ENCODE data around the gene ARCN1. TPM values are rescaled to one million over a fixed set of nuclear protein-coding genes. Genes with fewer than 3 reads are reported as not detected.

The ARCN1 gene
- total RNA-seq: 10 to 100 TPM; 54.2 to 65.7 (median 60.1) TPM
- 10 to 100 TPM; 49.4 to 76.3 (median 73.9) TPM for polyA plus RNA-seq
- long read RNA-seq, donor 1, transcript ARCN1-201 (10 exons, 3,845 nt): major isoform, 6 of 10 reads
- long read RNA-seq, donor 1, partial matches to known transcripts: 0 of 10 reads
- long read RNA-seq, donor 1, other reads (novel, unspliced or antisense): 4 of 10 reads
- long read RNA-seq, donor 2, transcript ARCN1-201 (10 exons, 3,845 nt): major isoform, 34 of 50 reads
- long read RNA-seq, donor 2, partial matches to known transcripts: 5 of 50 reads
- long read RNA-seq, donor 2, other reads (novel, unspliced or antisense): 11 of 50 reads

DNA sequence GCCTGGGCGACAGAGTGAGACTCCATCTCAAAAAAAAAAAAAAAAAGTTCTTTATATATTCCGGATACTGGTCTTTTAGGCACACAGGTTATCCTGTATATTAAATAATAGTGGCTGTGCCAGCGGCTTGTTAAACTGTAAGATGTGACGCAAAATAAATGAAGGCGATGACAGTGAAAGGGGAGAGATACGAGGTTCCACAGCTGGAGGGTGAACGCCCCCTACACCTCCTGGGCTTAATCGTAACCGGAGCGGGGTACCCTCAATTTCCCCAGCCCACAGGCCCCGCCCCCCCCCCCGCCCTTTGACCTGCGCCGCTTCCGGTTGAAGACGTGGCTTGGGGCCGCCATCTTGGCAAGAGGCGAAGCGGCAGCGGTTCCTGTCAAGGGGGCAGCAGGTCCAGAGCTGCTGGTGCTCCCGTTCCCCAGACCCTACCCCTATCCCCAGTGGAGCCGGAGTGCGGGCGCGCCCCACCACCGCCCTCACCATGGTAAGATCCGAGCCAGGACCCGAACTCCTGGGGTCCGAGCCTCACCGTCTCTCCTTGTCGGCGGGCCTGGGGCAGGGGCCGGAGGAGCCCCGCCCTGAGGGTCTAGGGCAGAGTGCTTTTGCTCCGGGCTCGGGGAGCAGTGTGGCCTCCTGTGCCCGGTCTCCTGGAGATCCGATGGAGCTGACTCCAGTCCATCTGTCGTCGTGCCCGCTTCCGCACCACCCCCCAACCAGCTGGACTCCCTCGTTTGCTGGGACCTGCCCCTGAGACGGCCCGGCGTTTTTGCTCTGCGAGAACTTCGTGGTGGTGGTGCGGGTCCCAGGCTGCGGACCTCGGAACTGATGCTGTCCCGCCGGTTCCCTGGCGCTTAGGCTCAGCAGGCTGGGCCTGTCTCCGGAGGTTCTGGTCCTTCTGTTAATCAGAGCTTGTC is at the start of gene ARCN1:
Gene ARCN1, plus strand, starts transcription at position 349 of the 920 bp plus-strand sequence. Its CDS starts 139 bp downstream, at position 488.
- no peaks in the 10 kb centered on the region for H3K27me3 ChIP-seq (ENCODE audit: insufficient read depth in 3 of 3, low read length in 2 of 3)
- intact Hi-C loops (cut with DNase I): no loop called here
- ATAC-seq (peak; percentile 86 to 94 (median 88)), DNase-seq (peak; percentile 78 to 91)
- H3K4me1 ChIP-seq: peaks cover 44% of the 10 kb centered on the region
- H3K27ac ChIP-seq: peak within 1 kb of the TSS; percentile 100
- WGBS, 3 donors: 0 to 1% (median 1%) methylated on average over 47 to 55 of the region's 55 CpGs
- no peaks in the 10 kb centered on the region for H3K9me3 ChIP-seq
- no peaks in the 10 kb centered on the region for H3K36me3 ChIP-seq (ENCODE audit: insufficient read depth in 1 of 2, low read depth in 1 of 2)
- H3K4me3 ChIP-seq: peak within 1 kb of the TSS; percentile 99
- TF ChIP-seq, protein P1, sequence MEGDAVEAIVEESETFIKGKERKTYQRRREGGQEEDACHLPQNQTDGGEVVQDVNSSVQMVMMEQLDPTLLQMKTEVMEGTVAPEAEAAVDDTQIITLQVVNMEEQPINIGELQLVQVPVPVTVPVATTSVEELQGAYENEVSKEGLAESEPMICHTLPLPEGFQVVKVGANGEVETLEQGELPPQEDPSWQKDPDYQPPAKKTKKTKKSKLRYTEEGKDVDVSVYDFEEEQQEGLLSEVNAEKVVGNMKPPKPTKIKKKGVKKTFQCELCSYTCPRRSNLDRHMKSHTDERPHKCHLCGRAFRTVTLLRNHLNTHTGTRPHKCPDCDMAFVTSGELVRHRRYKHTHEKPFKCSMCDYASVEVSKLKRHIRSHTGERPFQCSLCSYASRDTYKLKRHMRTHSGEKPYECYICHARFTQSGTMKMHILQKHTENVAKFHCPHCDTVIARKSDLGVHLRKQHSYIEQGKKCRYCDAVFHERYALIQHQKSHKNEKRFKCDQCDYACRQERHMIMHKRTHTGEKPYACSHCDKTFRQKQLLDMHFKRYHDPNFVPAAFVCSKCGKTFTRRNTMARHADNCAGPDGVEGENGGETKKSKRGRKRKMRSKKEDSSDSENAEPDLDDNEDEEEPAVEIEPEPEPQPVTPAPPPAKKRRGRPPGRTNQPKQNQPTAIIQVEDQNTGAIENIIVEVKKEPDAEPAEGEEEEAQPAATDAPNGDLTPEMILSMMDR (IDR thresholded peaks at IDR 0.05): no peak

DNA sequence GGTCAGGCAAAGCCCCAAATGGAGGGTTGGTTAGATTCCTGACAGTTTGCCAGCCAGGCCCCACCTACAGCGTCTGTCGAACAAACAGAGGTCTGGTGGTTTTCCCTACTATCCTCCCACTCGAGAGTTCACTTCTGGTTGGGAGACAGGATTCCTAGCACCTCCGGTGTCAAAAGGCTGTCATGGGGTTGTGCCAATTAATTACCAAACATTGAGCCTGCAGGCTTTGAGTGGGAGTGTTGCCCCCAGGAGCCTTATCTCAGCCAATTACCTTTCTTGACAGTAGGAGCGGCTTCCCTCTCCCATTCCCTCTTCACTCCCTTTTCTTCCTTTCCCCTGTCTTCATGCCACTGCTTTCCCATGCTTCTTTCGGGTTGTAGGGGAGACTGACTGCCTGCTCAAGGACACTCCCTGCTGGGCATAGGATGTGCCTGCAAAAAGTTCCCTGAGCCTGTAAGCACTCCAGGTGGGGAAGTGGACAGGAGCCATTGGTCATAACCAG is 49.6 kb upstream of the ARCN1 start:
- peaks cover 13 to 75% of the 10 kb centered on the region in 2 donors for H3K36me3 ChIP-seq (ENCODE audit: insufficient read depth in 1 of 2, low read depth in 1 of 2)
- H3K4me1 ChIP-seq: no peaks in the 10 kb centered on the region
- H3K27ac ChIP-seq: no peak overlapping the region
- DNase-seq: no peak
- intact Hi-C loops (cut with DNase I): no loop called here
- no peak overlapping the region for H3K4me3 ChIP-seq
- 41 to 53% (median 45%) methylated on average over 6 of the region's 6 CpGs for WGBS, 3 donors
- TF ChIP-seq, protein P1 (IDR thresholded peaks at IDR 0.05): peak; percentile 28
- ATAC-seq: peak in 3 of 4 donors; percentile 22 to 54 (median 36)
- H3K27me3 ChIP-seq (ENCODE audit: insufficient read depth in 3 of 3, low read length in 2 of 3): no peaks in the 10 kb centered on the region
- H3K9me3 ChIP-seq: no peaks in the 10 kb centered on the region

DNA sequence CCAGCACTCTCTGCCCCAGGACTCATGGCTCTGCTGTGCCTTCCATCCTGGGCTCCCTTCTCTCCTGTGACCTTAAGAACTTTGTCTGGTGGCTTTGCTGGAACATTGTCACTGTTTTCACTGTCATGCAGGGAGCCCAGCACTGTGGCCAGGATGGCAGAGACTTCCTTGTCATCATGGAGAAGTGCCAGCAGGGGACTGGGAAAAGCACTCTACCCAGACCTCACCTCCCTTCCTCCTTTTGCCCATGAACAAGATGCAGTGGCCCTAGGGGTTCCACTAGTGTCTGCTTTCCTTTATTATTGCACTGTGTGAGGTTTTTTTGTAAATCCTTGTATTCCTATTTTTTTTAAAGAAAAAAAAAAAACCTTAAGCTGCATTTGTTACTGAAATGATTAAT is 47.9 kb upstream of the ARCN1 start:
- TF ChIP-seq, protein P1 (IDR thresholded peaks at IDR 0.05): no peak
- Histone ChIP-seq H3K4me3 (no peak overlapping the region), H3K36me3 (ENCODE audit: insufficient read depth in 1 of 2, low read depth in 1 of 2) (peaks cover 13 to 58% of the 10 kb centered on the region in 2 donors), H3K27ac (no peak overlapping the region), H3K9me3 (no peaks in the 10 kb centered on the region), H3K27me3 (ENCODE audit: insufficient read depth in 3 of 3, low read length in 2 of 3) (no peaks in the 10 kb centered on the region), H3K4me1 (no peaks in the 10 kb centered on the region)
- DNase-seq (no peak), ATAC-seq (no peak)
- intact Hi-C loops (cut with DNase I): no loop called here

DNA sequence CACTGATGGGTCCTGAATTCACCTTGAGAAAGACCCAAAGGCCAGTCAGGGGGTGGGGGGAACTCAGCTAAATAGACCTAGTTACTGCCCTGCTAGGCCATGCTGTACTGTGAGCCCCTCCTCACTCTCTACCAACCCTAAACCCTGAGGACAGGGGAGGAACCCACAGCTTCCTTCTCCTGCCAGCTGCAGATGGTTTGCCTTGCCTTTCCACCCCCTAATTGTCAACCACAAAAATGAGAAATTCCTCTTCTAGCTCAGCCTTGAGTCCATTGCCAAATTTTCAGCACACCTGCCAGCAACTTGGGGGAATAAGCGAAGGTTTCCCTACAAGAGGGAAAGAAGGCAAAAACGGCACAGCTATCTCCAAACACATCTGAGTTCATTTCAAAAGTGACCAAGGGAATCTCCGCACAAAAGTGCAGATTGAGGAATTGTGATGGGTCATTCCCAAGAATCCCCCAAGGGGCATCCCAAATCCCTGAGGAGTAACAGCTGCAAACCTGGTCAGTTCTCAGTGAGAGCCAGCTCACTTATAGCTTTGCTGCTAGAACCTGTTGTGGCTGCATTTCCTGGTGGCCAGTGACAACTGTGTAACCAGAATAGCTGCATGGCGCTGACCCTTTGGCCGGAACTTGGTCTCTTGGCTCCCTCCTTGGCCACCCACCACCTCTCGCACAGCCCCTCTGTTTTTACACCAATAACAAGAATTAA is 47.3 kb upstream of the ARCN1 start:
- H3K27me3 ChIP-seq (ENCODE audit: insufficient read depth in 3 of 3, low read length in 2 of 3): no peaks in the 10 kb centered on the region
- peaks cover 9 to 52% of the 10 kb centered on the region in 2 donors for H3K36me3 ChIP-seq (ENCODE audit: insufficient read depth in 1 of 2, low read depth in 1 of 2)
- no peak overlapping the region for H3K4me3 ChIP-seq
- ATAC-seq: no peak
- no peak for DNase-seq
- H3K27ac ChIP-seq: no peak overlapping the region
- H3K4me1 ChIP-seq: peaks cover 5% of the 10 kb centered on the region
- intact Hi-C loops (cut with DNase I): no loop called here
- H3K9me3 ChIP-seq: no peaks in the 10 kb centered on the region
- WGBS, 3 donors: 65 to 77% (median 66%) methylated on average over 6 of the region's 6 CpGs
- TF ChIP-seq, protein P1 (IDR thresholded peaks at IDR 0.05): no peak
